Dermis blood vessel endothelial cell (primary cell): ENCODE data around the gene RGS12. TPM values are rescaled to one million over a fixed set of nuclear protein-coding genes. Genes with fewer than 3 reads are reported as not detected.
A peak's percentile ranks its signal among the peaks of the same experiment; 100 is the strongest.

Experiments used
- DNase-seq: peaks from one replicate; pipeline ENCODE4 v3.0.0; 2010
- total RNA-seq: library from RNA; depleted of rRNA; stranded (reverse); fragments of >200 nt; gene quantifications from 2 replicates; pipeline ENCODE4 v1.2.3, GENCODE V29; 2014

The RGS12 gene
- total RNA-seq, 1 donor from 2014 or later, result 56.3 TPM

DNA sequence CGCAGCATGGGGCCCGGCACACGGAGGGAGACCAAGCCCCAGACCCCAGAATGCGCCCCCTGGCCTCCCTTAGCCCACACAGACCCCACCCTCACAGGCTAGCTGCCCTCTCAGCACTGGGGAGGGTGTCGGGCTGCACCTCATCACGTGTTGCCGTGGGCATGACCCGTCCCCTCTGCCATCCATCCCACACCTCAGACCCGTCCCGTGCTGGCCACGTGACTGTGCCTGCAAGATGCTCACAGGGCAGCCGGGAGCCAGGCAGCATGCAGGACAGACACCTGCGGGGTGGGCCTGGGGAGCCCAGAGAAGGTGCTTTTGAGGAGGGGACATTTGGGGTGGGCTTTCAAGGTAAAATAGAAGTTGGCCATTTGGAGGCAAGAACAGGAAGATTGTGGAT, 39.0 kb upstream of the RGS12 start:
- DNase-seq, result no peak

DNA sequence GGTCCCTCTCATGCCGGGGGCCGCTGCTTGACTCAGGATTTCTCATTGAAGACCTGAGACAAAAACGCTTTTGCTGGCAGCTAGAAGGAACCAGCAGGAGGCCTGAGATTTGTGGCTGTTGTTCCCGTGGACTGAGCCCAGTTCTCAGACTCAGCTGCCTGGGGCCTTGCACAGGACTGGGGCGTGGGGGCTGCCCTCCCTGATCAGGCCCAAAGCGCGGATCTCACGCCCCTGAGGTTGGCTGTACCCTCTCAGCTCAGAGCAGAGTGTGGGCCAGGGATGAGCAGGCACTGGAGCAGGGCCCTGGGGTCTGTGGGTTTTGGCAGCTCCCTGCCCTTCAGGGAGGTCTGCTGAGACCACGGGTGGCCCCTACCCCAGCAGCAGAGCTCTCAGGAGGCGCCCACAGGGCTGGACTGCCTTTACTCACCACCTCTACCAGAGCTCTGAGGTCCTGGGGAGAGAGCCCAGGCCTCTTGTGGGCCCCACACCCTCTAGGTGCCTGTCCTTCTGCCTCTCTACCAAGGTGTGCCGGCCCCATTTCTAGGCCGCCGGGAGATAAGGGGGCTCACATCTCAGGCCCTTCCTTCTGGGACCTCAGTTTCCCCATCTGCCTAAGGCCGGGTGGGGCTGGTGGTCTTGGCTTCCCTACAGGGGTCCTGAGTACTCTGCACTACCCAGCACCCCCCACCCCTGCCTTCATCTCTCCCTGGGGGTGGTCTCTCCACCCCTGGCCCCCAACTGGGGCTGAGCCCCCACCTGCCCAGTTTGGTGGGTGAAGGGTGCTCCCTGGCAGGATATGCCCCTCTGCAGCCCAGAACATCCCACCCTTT, 38.3 kb upstream of the RGS12 start:
- DNase-seq, result no peak

DNA sequence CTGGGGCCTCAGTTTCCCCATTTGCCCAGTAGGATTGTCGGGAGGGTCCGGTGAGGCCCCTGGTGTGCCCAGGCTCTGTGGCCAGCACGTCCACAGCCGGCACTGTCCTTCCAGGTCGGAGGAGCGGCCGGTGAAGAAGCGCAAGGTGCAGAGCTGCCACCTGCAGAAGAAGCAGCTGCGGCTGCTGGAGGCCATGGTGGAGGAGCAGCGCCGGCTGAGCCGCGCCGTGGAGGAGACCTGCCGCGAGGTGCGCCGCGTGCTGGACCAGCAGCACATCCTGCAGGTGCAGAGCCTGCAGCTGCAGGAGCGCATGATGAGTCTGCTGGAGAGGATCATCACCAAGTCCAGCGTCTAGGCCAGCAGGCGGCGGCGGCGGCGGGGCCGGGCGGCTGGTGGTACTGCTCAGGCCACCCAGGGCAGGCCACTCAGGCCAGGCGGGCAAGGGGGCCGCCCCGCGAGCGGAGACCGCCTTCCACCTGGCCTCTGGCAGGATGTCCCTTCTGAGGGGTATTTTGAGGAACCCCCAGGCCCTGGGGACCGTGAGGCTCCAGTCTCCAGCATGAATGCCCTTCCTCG, 37.1 kb upstream of the RGS12 start:
- DNase-seq, result no peak

DNA sequence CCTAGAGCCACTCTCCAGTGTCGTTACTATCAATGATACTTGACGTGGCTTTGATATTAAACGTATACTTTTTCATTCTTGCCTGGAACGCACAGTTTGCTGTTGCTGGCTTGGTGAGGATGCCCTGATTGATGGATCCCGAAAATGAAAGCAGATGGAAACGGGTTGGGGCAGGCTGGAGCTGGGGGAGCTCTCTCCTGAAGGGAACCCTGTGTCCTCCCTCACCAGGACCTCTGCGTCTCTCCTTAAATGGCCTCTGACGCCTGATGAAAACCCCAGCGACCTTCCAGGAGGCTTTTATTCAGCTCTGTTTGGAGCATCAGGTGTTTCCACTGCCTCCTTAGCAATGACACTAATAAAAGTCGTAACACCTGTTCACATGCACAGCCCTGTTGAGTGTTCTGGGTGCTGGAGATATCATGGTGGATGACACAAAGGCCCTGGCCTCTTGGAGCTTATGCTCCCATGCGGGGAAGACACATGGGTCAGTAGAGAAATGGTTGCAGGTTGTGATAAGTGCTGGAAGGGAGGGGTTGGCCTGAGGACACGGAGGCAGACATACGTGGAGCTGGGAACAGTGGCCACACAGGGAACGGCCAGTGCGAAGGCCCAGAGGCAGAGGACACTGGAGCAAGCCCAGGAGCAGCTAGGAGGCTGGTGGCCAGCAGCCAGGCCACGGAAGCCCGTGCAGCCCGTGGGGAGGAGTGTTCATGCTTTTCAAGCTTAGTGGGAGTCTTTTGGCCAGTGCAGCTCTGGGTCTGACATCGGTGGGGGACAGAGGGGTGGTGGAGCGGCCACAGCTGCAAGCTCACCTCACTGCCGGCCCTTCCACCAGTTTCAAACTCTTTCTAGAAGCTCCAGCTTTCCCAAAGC, 36.4 kb upstream of the RGS12 start:
- DNase-seq, result no peak

DNA sequence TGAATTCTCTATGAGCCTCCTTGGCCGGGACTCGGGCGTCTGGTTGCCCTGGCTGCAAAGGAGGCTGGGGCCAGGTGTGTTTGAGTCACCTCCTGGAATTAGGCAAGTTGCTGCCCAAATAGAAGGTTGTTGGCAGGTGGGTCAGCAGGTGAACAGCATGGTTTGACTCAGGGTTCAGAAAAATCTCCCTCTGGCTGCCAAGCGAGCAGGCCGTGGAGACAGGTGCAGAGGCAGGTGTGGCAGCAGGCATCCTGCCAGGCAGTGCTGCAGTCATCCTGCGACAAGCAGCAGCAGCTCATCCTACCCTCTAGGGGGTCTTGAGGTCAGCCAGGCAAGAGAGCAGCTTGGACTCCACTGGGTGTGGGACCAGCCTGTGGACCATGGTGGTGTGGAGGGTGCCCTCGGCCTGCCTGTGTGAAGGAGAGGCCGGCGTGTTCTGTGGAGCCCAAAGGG, 35.7 kb upstream of the RGS12 start:
- no peak for DNase-seq

DNA sequence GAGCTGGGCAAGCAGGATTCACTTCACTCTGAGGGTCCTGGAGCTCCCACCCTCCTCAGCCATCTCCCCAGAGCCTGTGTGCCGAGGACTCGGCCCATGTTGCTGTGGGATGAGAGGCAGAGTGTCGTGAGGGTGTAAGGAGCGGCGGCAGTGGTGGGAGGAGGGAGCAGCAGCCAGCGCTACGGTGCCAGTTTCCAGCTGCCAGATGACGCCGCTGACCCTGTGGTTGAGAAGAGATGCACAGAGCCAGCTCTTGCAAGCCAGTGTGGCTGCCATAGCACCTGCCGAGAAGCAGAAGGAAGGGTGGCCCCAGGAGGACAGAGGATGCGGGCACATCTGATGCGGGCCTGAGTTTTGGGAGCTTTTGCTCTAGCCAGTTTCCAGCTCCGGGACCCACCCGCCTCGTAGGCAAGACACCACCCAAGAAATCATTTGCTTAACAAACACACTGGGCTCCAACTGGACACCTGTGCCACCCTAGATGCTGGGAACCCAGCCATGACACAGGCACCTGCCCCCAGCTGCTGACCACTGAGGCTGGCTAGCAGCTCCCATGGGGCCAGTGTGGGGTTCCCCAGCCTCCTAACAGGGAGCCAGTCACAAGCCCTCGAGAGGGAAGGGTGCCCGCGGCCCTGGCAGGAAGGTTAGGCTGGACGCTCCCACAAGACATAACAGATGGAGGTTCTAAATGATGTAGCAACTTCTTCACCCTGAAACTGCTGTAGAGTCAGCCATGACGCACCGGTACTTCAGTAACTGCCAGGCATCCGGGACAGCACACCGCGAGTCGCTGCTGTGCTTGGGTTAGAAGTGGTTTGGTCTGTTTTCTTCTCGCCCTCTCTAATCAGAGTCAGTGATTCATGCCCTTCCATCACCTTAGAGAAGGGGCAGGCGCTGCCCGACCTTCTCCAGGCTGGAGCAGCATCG, 35.0 kb upstream of the RGS12 start:
- peak; percentile 16 for DNase-seq

DNA sequence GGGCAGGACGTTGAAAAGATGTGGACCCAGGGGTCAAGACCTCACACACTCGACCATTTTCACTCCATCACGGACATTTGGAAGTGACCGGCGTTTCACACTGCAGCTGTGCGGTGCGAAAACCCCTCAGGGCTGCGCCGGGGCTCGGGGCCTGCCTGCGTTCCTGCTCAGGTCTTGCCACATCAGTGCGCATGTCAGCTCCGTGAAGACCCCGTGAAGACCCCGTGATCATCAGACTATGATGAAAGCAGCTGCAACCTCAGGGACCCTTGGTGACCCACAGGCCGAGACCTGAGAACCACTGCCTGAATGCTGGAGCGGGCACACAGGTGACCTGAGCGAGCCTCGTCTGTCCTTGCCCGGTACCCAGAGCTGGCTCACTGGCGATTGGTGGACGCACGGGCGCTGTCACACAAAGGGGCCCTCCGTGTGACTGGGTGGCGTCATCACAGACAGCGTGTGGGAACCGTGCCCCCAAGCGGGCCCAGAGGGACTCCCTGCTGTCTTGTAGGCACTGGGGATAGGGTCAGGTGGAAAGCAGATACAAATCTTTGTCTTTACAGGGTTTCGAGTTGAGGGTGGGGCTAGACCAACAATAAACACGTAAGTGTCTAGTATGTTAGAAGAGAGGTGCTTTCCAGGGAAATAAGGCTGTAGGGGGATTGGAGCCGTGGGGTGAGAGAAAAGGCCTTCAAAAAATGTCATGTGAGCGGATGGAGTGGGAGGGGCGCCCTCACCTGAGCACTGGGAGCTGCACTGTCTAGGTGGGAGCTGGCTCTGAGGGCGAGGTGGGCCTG, 31.2 kb upstream of the RGS12 start:
- no peak for DNase-seq

DNA sequence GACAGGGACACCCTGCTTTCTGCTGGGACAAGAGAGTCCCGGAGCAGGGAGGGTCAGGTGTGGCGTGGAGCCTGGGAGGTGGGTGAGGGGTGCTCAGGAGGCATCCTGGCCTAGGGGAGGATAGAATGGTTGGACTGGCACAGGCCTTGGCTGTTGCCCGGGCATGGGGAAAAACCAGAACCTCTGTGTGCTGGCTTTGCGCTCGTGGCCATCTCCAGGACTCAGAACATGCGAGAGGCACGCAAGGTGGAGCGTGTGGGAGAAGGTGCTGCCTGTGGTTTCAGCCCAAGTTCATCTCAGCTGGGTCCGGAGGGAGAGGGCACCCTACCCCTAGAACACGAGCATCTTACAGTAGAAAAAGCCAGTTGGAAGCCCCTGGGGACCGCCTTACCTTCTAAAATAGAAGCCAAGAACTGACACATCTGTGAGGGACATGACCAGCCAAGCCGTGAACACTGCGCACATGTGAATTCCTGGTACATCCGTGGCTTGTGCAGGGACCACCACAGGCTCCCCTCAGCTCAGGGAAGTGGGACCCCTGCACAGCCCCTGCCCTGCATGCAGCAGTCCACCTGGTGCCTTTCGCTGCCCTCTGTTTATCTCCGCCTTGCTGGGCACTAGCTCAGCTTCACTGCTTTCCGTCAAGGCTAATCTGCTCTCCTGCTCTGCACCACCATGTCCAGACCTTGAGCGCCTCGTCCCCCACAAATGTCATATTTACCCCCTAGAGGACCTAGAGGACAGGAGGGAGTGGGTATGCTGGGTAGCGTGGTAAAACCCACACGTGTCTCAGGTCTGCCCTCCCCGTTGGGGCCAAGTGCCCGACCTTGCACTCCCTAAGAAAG, 30.4 kb upstream of the RGS12 start:
- DNase-seq, result no peak

DNA sequence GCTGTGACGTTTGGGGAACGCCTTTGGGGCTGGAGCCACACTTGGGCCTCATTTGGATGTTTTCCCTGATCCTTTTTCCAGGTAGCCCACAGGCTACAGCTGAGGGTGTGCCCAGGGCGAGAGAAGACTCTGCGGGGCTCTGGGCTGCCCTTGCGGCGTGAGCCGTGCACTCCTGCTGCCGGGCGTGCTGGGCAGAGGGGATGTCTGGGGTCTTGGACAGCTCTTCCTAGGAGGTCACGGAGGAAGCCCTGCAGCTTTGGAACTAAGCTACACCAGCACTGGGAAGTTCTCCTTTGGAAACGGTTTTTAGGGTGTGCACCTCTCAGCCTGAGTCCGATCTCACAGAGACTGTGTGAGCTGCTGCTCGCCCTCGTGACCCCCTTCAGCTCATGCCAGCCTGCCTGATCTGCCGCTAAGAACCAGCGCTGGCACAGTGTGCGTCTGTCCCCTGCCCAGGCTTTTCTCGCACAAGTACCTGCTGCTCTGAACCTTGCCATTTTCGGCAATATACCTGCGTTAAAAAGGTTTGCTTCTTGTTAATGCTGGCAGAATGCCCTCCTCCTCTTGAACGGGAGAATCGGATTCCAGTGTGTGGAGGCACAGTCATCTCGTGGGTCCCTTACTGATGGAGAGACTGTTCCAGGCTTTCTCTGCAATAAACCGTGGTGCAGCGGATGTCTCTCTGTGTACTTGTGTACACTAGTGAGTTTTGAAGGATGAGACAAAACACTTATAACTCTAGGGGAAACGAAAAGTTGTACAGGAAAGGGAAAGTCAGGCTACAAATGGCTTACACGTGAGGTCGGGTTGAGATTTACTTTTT, 29.6 kb upstream of the RGS12 start:
- no peak for DNase-seq

DNA sequence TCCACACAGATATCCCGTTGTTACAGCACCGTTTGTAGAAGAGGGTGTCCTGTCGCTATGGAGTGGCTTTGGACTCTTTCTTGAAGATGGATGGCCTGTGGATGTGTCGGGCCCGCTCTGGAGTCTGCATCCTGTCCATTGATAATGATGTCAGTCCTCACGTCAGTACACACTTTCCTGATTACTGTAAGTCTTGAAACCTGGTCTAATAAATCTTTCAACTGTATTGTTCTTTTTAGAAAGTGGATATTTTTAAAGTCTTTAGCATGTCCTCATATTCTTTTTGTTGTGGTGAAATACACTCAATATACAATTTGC, 29.0 kb upstream of the RGS12 start:
- DNase-seq, result no peak

DNA sequence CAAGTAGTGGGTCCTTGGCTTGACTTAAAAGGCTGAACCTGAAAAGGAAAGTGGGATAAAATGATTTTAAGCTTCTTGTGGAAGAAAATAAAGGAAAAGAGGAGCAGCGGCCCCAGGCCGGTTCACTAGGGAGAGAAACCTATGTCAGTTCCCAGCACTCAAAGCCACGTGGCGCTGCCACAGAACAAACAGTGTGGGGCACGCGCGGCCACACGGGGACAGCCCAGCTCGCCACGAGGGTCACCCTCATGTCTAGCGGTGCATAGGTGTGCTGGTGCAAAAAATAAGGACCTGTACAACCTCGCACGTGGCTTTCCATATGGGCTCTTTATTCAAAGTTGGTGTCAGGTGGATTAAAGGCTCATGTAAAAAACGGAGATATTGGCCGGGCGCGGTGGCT, 26.7 kb upstream of the RGS12 start:
- DNase-seq, result no peak

DNA sequence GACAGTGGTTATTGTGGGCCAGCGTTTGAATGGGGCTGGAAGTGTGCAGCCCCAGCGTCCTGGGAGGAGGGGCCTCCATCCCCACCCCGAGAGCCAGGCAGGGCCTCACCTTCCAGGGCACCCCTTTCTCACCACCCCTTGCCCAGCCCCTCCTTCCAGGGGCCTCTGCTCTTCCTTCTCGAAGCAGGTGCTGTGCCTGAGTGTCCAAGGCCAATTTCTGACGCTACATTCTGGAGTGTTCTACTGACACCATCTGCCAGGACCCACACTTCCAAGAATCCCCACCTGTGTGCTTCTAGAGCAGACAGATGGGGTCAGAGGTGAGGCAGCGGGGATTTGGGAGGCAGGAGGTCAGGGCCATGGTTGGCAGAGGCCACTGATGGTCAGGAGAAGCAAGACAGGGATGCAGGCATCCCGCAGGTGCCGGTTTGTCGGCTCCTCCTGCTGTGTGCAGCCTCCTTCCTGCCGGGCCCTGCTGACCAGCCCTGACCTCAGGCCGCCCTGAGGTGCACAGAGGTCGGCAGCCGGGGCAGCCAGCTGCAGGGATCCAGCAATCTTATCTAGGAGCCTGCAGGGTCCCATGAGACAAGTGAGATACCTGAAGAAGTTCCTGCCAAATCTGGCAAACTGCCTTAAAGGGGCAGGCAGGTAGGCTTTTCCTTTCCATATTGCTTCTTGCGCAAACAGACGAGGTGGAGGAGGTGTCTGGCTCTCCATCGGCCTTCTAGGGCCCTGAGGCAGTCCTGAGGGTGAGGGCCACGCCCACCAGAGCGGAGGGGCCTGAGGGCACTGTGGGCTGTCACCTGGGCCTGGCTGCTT, 25.0 kb upstream of the RGS12 start:
- DNase-seq, result no peak

DNA sequence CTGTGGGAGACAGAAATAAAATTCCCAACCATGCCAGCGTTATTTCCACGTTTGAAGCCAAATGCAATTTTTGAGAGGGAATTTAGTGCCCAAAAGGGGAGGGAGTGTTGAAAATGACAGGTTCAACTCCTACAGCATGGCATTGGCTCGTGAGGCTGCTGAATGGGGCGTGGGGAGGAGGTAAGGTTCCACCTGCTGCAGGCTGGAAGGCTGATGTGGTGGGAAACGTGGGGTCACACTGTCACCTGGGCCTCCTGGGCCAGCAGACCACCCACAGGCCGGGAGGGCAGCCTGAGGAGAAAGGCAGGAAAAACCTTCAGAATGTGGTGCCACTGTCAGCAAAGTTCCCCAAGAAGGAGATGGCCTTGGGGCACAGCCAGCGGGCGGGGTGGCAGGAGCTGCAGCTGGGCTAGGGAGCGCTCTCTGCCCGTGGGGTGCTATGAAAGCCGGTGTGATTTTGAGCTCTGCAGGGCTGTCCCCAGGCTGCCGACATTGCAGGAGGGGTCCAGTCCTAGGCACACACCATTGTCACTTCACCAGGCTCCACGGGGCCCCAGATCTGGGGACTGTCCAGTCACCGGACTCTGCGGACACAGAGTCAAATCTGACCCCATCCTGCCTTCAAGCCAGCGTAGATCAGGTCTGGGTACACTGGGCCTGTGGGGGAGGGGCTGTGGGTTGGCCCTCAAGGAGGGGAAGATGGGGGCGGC, 24.3 kb upstream of the RGS12 start:
- DNase-seq, result no peak

DNA sequence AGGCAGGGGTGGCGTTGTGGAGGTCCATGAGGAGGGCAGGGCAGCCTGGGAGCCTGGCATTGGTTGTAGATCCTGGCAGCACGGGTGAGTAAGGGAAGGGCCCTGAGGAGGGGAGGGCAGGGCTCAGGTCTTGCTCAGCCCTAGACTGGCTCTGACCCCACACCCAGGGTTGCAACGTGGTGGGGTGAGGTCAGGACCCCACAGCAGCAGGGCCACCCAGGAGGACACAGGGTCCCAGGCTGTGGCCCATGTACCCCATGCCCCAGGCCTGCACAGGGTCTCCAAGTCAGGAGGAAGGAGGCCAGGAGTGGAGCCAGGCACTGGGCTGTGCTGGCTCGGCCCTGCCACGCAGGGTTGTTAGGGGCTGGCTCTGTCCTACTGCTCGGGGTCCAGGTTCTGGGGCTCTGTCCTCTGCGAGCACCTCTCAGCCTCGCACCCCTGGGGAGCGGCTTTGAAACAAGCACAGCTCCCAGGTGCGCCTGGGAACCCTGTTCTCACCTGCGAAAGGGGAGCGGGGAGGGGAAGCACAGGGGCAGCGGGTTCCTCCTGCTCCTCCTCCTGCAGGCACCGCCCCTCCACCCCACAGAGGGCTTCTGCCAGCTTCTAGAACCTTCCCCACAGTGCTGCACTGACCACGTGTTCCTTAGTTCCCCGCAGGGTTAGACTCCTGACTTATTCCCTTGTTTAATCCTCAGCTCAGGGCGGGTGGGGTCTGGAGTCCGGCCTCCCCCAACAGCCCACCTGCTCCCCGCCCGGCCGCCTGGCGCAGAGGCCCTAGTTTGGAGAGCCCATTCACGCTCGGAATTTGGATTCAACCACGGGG, 23.5 kb upstream of the RGS12 start:
- DNase-seq, result no peak

DNA sequence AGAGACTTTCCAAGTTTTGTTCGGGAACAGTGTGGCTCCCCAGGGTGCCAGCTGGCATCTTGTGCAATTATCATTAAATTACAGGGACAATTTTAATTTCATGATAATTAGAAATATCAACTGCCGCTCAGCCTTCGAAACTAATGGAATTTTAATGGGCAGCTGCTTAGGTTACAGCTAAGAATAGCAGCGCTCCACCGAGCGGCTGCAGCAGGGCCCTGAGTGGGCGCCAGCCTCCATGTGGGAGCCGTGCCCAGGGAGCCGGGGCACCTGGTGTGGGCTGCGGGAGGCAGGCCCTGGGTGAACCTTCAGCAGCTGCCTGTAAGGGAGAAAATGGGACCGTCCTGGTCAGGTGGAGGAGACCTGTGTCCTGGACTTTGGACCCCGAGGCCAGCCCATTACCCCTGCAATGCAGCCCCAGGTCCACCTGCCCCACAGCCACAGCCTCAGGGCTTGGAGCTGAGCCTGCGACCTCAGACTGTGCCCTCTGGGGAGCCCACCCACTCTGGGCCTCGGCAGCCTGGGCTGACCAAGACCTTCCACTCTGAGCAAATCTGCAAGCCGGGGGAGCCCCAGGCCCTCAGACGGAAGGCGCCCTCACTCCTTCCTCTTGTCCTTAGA, 22.7 kb upstream of the RGS12 start:
- no peak for DNase-seq

DNA sequence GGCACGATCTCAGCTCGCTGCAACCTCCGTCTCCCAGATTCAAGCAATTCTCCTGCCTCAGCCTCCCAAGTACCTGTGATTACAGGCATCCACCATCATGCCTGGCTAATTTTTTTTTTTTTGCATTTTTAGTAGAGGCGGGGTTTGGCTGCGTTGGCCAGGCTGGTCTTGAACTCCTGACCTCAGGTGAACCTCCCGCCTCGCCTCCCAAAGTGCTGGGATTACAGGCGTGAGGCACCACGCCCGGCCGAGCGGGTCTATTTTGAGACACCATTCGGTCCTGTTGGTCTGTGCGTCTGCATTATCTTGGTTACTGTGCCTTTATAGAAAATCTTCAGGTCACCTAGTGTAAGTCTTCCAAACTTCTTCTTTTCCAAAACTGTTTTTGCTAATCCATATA, 21.7 kb upstream of the RGS12 start:
- DNase-seq, result no peak

DNA sequence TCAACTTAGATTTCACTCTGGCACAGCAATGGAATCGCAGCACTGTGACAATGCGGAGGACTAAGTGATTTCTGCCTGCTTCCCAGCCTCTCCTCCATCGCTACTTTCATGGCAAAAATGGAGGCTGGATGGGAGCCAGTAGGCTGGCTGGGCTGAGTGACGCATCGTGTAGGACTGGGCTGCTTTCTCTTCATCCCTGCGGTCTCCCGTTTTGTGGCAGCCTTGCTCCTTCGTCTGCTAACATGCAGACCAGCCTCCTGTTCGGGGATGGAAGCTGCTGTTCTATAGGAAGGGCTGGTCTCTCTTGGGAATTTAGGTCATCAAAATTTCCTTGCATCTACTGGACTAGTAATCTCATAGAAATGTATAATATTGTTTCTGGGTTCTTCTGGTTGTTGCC, 15.8 kb upstream of the RGS12 start:
- no peak for DNase-seq
